Lung (tissue), 12 donors: ENCODE results near the gene VWC2L. TPM values are rescaled to one million over a fixed set of nuclear protein-coding genes. Genes with fewer than 3 reads are reported as not detected.

Experiments
- ATAC-seq: fragments of 200-7000 bp; cut with Tn5 transposase; one replicate; pipeline ENCODE4 v1.9.1; 2020; ENCODE audit warnings: moderate number of reproducible peaks; ENCODE audit not compliant: insufficient read depth, low FRiP score
- DNase-seq, 3 donors: peaks; one replicate each; pipeline ENCODE4 v3.0.0-alpha.2; 2013 to 2017
- H3K27ac ChIP-seq, 2 donors: one replicate each; pipeline ENCODE4 v1.5.1; 2013; ENCODE audit warnings: mild to moderate bottlenecking in 2 of 2, moderate library complexity in 2 of 2, control low read depth in 1 of 2, inconsistent platforms in 1 of 2, low read depth in 1 of 2, low read length in 1 of 2
- H3K27me3 ChIP-seq, 3 donors: one replicate each; pipeline ENCODE4 v1.5.1; 2013; ENCODE audit warnings: low read length in 2 of 3; ENCODE audit not compliant: control insufficient read depth in 3 of 3, insufficient read depth in 3 of 3
- H3K36me3 ChIP-seq, 4 donors: one replicate each; pipeline ENCODE4 v1.5.1; 2013; ENCODE audit warnings: low read length in 4 of 4, mild to moderate bottlenecking in 1 of 4, moderate library complexity in 1 of 4; ENCODE audit not compliant: control insufficient read depth in 4 of 4, insufficient read depth in 4 of 4
- H3K4me1 ChIP-seq, 5 donors: one replicate each; pipeline ENCODE4 v1.5.1; 2013; ENCODE audit warnings: low read length in 5 of 5, mild to moderate bottlenecking in 2 of 5, moderate library complexity in 1 of 5; ENCODE audit not compliant: control insufficient read depth in 5 of 5, insufficient read depth in 5 of 5
- H3K4me3 ChIP-seq: one replicate; pipeline ENCODE4 v1.5.1; 2013; ENCODE audit warnings: mild to moderate bottlenecking, control low read depth, moderate library complexity
- H3K9ac ChIP-seq, 2 donors: one replicate each; pipeline ENCODE4 v1.5.1; 2013; ENCODE audit warnings: low read length in 2 of 2, control low read depth in 1 of 2; ENCODE audit not compliant: insufficient read depth in 1 of 2
- H3K9me3 ChIP-seq, 4 donors: one replicate each; pipeline ENCODE4 v1.5.1; 2013; ENCODE audit warnings: low read length in 3 of 4, mild to moderate bottlenecking in 1 of 4, moderate library complexity in 1 of 4; ENCODE audit not compliant: control insufficient read depth in 4 of 4, insufficient read depth in 3 of 4
- WGBS, 2 donors: extraction: QIAGEN DNeasy Blood & Tissue Kit; methylation state at CpG; one replicate each; pipeline ENCODE4 v1.1.7; 2013; 5-methylcytosine and 5-hydroxymethylcytosine counted together
- polyA plus RNA-seq, 2 donors: library from polyadenylated mRNA; stranded (reverse); fragments of 200-250 nt; gene quantifications; one replicate each; pipeline ENCODE4 v1.2.1, GENCODE V29; 2013
- total RNA-seq, 2 donors: library from RNA; depleted of rRNA in 1 of 2; stranded (reverse); fragments of >200 nt in 1 of 2; gene quantifications; one replicate each; pipeline ENCODE4 v1.2.1, GENCODE V29; 2014 to 2021
- TF ChIP-seq, protein P1 (sequence below): IDR thresholded peaks from 2 replicates; pipeline ENCODE4 v1.5.1; 2012; ENCODE audit warnings: mild to moderate bottlenecking; ENCODE audit errors: control extremely low read depth, extremely low read depth
- donor health status: control.
- donor health status: control.
- donor health status: Bipolar disorder and iron deficiency.
- donor health status: healthy.
- donor health status: DM: yes; HTN: yes; CAD: no.

The VWC2L gene
- total and polyA plus RNA-seq, 4 donors = 0.01 to 0.57 (median 0.14) TPM

DNA sequence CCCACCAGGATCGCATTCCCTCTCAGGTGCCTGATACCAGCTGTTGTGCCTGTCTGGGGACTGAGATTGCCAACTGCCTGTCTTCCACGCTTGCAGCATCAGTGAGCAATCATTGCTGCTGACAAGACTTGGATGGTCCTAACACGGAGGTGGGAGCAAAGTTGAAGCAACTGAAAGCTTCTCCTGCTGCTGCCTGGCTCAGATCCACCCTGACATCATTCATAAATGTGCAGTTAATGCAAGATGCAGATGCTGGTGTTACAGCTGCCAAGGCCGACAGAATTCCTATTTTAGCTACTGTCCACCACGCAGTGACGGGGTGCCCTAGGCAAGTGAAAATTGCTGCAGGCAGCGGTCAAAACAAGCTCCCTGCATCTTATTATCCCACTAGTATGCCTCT is 131.4 kb downstream of the VWC2L start:
- TF ChIP-seq, protein P1, sequence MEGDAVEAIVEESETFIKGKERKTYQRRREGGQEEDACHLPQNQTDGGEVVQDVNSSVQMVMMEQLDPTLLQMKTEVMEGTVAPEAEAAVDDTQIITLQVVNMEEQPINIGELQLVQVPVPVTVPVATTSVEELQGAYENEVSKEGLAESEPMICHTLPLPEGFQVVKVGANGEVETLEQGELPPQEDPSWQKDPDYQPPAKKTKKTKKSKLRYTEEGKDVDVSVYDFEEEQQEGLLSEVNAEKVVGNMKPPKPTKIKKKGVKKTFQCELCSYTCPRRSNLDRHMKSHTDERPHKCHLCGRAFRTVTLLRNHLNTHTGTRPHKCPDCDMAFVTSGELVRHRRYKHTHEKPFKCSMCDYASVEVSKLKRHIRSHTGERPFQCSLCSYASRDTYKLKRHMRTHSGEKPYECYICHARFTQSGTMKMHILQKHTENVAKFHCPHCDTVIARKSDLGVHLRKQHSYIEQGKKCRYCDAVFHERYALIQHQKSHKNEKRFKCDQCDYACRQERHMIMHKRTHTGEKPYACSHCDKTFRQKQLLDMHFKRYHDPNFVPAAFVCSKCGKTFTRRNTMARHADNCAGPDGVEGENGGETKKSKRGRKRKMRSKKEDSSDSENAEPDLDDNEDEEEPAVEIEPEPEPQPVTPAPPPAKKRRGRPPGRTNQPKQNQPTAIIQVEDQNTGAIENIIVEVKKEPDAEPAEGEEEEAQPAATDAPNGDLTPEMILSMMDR = no peak
- Histone ChIP-seq H3K9me3 (no peaks in the 10 kb centered on the region), H3K27me3 (no peaks in the 10 kb centered on the region), H3K27ac (no peak overlapping the region), H3K9ac (no peak overlapping the region), H3K4me1 (no peaks in the 10 kb centered on the region), H3K4me3 (no peak overlapping the region), H3K36me3 (no peaks in the 10 kb centered on the region)
- WGBS, 2 donors = 72 to 85% methylated on average over 7 of the region's 7 CpGs
- DNase-seq (peak in 1 of 3 donors; percentile 1), ATAC-seq (no peak)

DNA sequence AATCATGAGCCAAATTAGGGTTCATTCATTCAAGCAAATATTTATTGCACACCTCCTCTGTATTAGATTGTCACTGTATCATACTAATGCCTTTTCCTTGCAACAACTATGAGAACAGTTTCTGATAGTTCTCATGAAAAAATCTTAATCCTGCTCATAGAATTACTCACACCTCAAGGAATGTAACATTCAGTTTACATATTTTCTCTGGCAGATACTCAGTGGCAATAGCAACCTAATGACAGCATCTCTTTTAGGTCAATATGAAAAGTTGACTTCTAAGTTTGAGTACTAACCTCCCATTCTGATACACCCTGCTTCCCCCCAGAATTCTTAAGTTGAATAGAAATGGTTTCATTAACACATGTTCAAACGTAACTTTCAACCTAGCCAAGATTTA is 132.0 kb downstream of the VWC2L start:
- DNase-seq = no peak
- TF ChIP-seq, protein P1 = no peak
- Histone ChIP-seq H3K36me3 (no peaks in the 10 kb centered on the region), H3K4me3 (no peak overlapping the region), H3K27me3 (no peaks in the 10 kb centered on the region), H3K9me3 (no peaks in the 10 kb centered on the region), H3K9ac (no peak overlapping the region), H3K27ac (no peak overlapping the region), H3K4me1 (no peaks in the 10 kb centered on the region)
- 69 to 77% methylated on average over 1 of the region's 1 CpG for WGBS, 2 donors
- ATAC-seq = no peak

DNA sequence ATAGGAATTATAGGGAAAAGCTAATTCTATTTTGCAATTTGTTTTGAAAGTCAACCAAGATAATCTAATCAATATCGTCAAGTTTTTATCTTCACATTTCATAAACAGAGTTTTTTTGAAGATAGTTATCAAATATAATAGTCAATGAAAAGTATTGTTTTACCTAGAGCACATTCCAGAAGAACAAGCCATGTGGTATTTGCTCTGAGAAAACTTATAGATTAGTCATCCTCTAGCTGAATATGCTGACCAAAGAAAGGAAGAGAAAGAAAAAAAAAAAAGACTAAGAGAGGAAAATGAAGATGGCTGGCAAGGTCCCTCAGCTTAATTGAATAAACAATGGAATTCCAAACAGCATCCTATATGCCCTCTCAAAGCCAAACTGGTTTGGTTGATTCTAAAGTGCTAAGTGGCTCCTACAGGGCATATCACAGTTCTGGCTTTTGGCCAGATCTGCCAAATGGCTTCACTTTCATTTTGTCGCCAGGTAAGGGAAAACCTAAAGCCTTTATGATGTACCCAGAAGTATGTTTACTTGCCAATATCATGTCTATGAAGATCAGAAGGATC is 132.6 kb downstream of the VWC2L start:
- no peaks in the 10 kb centered on the region for H3K4me1 ChIP-seq
- 62 to 71% methylated on average over 2 of the region's 2 CpGs for WGBS, 2 donors
- ATAC-seq = no peak
- no peak overlapping the region for H3K9ac ChIP-seq
- no peaks in the 10 kb centered on the region for H3K36me3 ChIP-seq
- DNase-seq = peak in 1 of 3 donors; percentile 11
- H3K27ac ChIP-seq = no peak overlapping the region
- no peaks in the 10 kb centered on the region for H3K9me3 ChIP-seq
- TF ChIP-seq, protein P1 = no peak
- H3K27me3 ChIP-seq = no peaks in the 10 kb centered on the region
- no peak overlapping the region for H3K4me3 ChIP-seq
